HEK293 (cell line): ENCODE measurements around the gene WASF3.

Experiments
- KLF1 ChIP-seq: fragments of 450-650 bp; formaldehyde crosslinking; IDR thresholded peaks from 2 replicates; pipeline ENCODE4 v1.5.1; 2016; ENCODE audit warnings: missing biosample characterization, missing genetic modification characterization
- MYNN ChIP-seq: fragments of 450-650 bp; formaldehyde crosslinking; IDR thresholded peaks from 2 replicates; pipeline ENCODE4 v1.5.1; 2016; ENCODE audit warnings: missing biosample characterization, missing genetic modification characterization, borderline replicate concordance
- ZBTB20 ChIP-seq: fragments of 450-650 bp; formaldehyde crosslinking; IDR thresholded peaks from 2 replicates; pipeline ENCODE4 v1.5.1; 2016; ENCODE audit warnings: missing biosample characterization, missing genetic modification characterization
- ZNF112 ChIP-seq: fragments of 450-650 bp; formaldehyde crosslinking; IDR thresholded peaks from 2 replicates; pipeline ENCODE4 v1.5.0; 2017; ENCODE audit warnings: missing biosample characterization, missing genetic modification characterization
- ZNF121 ChIP-seq: fragments of 450-650 bp; formaldehyde crosslinking; IDR thresholded peaks from 2 replicates; pipeline ENCODE4 v1.5.1; 2016; ENCODE audit warnings: missing biosample characterization, missing genetic modification characterization
- ZNF214 ChIP-seq: fragments of 450-650 bp; formaldehyde crosslinking; IDR thresholded peaks from 2 replicates; pipeline ENCODE4 v1.5.1; 2017; ENCODE audit warnings: missing biosample characterization, mild to moderate bottlenecking, missing genetic modification characterization, borderline replicate concordance
- ZNF24 ChIP-seq: fragments of 450-650 bp; formaldehyde crosslinking; IDR thresholded peaks from 2 replicates; pipeline ENCODE4 v1.5.1; 2016; ENCODE audit warnings: missing biosample characterization, missing genetic modification characterization
- ZNF274 ChIP-seq, 2 experiments: fragments of 200-500 bp in 1 of 2; fragments of 450-650 bp in 1 of 2; sonication (Bioruptor generic) in 1 of 2; formaldehyde crosslinking in 1 of 2; IDR thresholded peaks; 2 replicates each; pipeline versions ENCODE4 v1.5.1 to v1.6.1; 2014 to 2016; ENCODE audit warnings: borderline replicate concordance in 1 of 2, inconsistent platforms in 1 of 2, low read length in 1 of 2, missing biosample characterization in 1 of 2, missing genetic modification characterization in 1 of 2
- ZNF830 ChIP-seq: fragments of 450-650 bp; IDR thresholded peaks from 2 replicates; pipeline ENCODE4 v1.5.0; 2018; ENCODE audit warnings: missing biosample characterization, missing genetic modification characterization, low read depth, mild to moderate bottlenecking, moderate library complexity
- TF ChIP-seq, protein P1 (sequence below): fragments of 450-650 bp; formaldehyde crosslinking; IDR thresholded peaks from 2 replicates; pipeline ENCODE4 v1.5.1; 2016; ENCODE audit warnings: missing biosample characterization, missing genetic modification characterization
- TF ChIP-seq, protein P2 (sequence below): fragments of 450-650 bp; formaldehyde crosslinking; IDR thresholded peaks from 2 replicates; pipeline ENCODE4 v1.5.1; 2016; ENCODE audit warnings: missing biosample characterization, missing genetic modification characterization, low read depth
- TF ChIP-seq, protein P3 (sequence below): fragments of 450-650 bp; formaldehyde crosslinking; IDR thresholded peaks from 2 replicates; pipeline ENCODE4 v1.5.1; 2016; ENCODE audit warnings: missing biosample characterization, missing genetic modification characterization

DNA sequence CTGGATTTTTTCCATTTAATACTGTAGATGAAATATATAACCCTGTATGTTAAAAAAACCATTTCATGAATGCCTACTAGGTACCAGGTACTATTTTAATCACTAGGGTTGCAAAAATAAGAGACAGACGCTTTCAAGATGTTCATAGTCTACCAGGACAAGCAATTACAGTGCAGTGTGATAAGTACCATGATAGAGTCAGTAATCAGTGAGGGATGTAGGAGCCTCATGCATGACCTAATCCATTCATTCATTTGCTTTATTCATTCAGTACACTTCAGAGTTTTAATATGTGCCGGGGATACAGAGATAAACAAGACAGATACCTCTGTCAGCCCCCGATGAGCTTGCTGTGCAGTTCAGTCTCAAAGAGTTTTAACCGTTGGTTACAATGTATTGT lies 3.0 kb downstream of the WASF3 start:
- no peak for TF ChIP-seq ZNF214 (tag by site-specific recombination)
- TF ChIP-seq, protein P1, sequence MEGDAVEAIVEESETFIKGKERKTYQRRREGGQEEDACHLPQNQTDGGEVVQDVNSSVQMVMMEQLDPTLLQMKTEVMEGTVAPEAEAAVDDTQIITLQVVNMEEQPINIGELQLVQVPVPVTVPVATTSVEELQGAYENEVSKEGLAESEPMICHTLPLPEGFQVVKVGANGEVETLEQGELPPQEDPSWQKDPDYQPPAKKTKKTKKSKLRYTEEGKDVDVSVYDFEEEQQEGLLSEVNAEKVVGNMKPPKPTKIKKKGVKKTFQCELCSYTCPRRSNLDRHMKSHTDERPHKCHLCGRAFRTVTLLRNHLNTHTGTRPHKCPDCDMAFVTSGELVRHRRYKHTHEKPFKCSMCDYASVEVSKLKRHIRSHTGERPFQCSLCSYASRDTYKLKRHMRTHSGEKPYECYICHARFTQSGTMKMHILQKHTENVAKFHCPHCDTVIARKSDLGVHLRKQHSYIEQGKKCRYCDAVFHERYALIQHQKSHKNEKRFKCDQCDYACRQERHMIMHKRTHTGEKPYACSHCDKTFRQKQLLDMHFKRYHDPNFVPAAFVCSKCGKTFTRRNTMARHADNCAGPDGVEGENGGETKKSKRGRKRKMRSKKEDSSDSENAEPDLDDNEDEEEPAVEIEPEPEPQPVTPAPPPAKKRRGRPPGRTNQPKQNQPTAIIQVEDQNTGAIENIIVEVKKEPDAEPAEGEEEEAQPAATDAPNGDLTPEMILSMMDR (tag by site-specific recombination), result no peak
- no peak for TF ChIP-seq ZNF274 (IDR thresholded peaks at IDR 0.05; ENCODE audit: low read length)
- no peak for TF ChIP-seq ZNF274 (tag by site-specific recombination; IDR thresholded peaks at IDR 0.05; ENCODE audit: borderline replicate concordance)
- TF ChIP-seq, protein P2, sequence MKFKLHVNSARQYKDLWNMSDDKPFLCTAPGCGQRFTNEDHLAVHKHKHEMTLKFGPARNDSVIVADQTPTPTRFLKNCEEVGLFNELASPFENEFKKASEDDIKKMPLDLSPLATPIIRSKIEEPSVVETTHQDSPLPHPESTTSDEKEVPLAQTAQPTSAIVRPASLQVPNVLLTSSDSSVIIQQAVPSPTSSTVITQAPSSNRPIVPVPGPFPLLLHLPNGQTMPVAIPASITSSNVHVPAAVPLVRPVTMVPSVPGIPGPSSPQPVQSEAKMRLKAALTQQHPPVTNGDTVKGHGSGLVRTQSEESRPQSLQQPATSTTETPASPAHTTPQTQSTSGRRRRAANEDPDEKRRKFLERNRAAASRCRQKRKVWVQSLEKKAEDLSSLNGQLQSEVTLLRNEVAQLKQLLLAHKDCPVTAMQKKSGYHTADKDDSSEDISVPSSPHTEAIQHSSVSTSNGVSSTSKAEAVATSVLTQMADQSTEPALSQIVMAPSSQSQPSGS, result no peak
- no peak for TF ChIP-seq ZNF830 (tag by site-specific recombination)
- TF ChIP-seq ZNF112 (tag by site-specific recombination), result no peak
- TF ChIP-seq MYNN, result no peak
- TF ChIP-seq KLF1, result no peak
- TF ChIP-seq ZBTB20 (tag by site-specific recombination), result no peak
- no peak for TF ChIP-seq ZNF121 (tag by site-specific recombination)
- 0 out of 2 replicates have a peak, but pooled peaks have one; percentile 31 for TF ChIP-seq ZNF24 (tag by site-specific recombination)
- TF ChIP-seq, protein P3, sequence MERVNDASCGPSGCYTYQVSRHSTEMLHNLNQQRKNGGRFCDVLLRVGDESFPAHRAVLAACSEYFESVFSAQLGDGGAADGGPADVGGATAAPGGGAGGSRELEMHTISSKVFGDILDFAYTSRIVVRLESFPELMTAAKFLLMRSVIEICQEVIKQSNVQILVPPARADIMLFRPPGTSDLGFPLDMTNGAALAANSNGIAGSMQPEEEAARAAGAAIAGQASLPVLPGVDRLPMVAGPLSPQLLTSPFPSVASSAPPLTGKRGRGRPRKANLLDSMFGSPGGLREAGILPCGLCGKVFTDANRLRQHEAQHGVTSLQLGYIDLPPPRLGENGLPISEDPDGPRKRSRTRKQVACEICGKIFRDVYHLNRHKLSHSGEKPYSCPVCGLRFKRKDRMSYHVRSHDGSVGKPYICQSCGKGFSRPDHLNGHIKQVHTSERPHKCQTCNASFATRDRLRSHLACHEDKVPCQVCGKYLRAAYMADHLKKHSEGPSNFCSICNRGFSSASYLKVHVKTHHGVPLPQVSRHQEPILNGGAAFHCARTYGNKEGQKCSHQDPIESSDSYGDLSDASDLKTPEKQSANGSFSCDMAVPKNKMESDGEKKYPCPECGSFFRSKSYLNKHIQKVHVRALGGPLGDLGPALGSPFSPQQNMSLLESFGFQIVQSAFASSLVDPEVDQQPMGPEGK (tag by site-specific recombination), result no peak
